ENCODE results near the gene BICRAL. TPM values are rescaled to one million over a fixed set of nuclear protein-coding genes. Genes with fewer than 3 reads are reported as not detected.

Gene BICRAL
- total RNA-seq, 3 donors from 2014 or later: 16.7 to 25.2 (median 16.8) TPM

GRCh38 chr6:42784717-42785498, 3.1 kb downstream of the BICRAL start:
- DNase-seq (ENCODE audit: low spot score in 2 of 2): no peak
- Histone ChIP-seq H3K4me1 (peaks cover 0 to 13% of the 10 kb centered on the region in 2 donors), H3K36me3 (no peaks in the 10 kb centered on the region), H3K27me3 (no peaks in the 10 kb centered on the region), H3K27ac (peak overlapping the region; percentile 99 to 100), H3K9me3 (no peaks in the 10 kb centered on the region), H3K4me3 (peak overlapping the region; percentile 85 to 92 (median 86))
- TF ChIP-seq POLR2AphosphoS5 (IDR thresholded peaks at IDR 0.05) (no peak), POLR2A (IDR thresholded peaks at IDR 0.05) (no peak), CTCF (IDR thresholded peaks at IDR 0.05) (no peak)
- intact Hi-C loops (cut with DNase I; ENCODE audit: low total_unique reads): loop anchor here (5.0 kb wide), 1 partner anchor 38 kb away; the partner anchor contains the start of gene TBCC

- Histone ChIP-seq H3K4me1 (peaks cover 0 to 22% of the 10 kb centered on the region in 2 donors), H3K27ac (peak overlapping the region; percentile 99 to 100), H3K4me3 (peak overlapping the region in 1 of 3 donors; percentile 85), H3K36me3 (no peaks in the 10 kb centered on the region), H3K9me3 (no peaks in the 10 kb centered on the region), H3K27me3 (no peaks in the 10 kb centered on the region)
- no peak for DNase-seq (ENCODE audit: low spot score in 2 of 2)
- intact Hi-C loops (cut with DNase I; ENCODE audit: low total_unique reads): no loop called here
- TF ChIP-seq CTCF (IDR thresholded peaks at IDR 0.05) (no peak), POLR2AphosphoS5 (IDR thresholded peaks at IDR 0.05) (no peak), POLR2A (IDR thresholded peaks at IDR 0.05) (no peak)
Observed at GRCh38 chr6:42786525-42786985, 4.7 kb downstream of the BICRAL start.

- peaks cover 0 to 22% of the 10 kb centered on the region in 2 donors for H3K4me1 ChIP-seq
- H3K4me3 ChIP-seq: peak overlapping the region in 1 of 3 donors; percentile 10
- no peaks in the 10 kb centered on the region for H3K36me3 ChIP-seq
- TF ChIP-seq POLR2AphosphoS5 (IDR thresholded peaks at IDR 0.05): no peak
- no peak for TF ChIP-seq POLR2A (IDR thresholded peaks at IDR 0.05)
- TF ChIP-seq CTCF (IDR thresholded peaks at IDR 0.05): no peak
- H3K27me3 ChIP-seq: no peaks in the 10 kb centered on the region
- H3K27ac ChIP-seq: peak overlapping the region; percentile 76 to 100
- no peaks in the 10 kb centered on the region for H3K9me3 ChIP-seq
- DNase-seq (ENCODE audit: low spot score in 2 of 2): no peak
- intact Hi-C loops (cut with DNase I; ENCODE audit: low total_unique reads): no loop called here
Observed at GRCh38 chr6:42787063-42787472, 5.2 kb downstream of the BICRAL start.

GRCh38 chr6:42788671-42789070, 6.8 kb downstream of the BICRAL start:
- Histone ChIP-seq H3K36me3 (no peaks in the 10 kb centered on the region), H3K9me3 (no peaks in the 10 kb centered on the region), H3K4me3 (peak overlapping the region in 1 of 3 donors; percentile 1), H3K27me3 (no peaks in the 10 kb centered on the region), H3K27ac (peak overlapping the region; percentile 88 to 100), H3K4me1 (peaks cover 0 to 22% of the 10 kb centered on the region in 2 donors)
- no peak for TF ChIP-seq POLR2A (IDR thresholded peaks at IDR 0.05)
- TF ChIP-seq POLR2AphosphoS5 (IDR thresholded peaks at IDR 0.05): peak in 1 of 3 donors; percentile 40
- no peak for TF ChIP-seq CTCF (IDR thresholded peaks at IDR 0.05)
- intact Hi-C loops (cut with DNase I; ENCODE audit: low total_unique reads): no loop called here
- DNase-seq (ENCODE audit: low spot score in 2 of 2): peak in 1 of 2 donors; percentile 68

- intact Hi-C loops (cut with DNase I; ENCODE audit: low total_unique reads): no loop called here
- Histone ChIP-seq H3K4me1 (peaks cover 0 to 22% of the 10 kb centered on the region in 2 donors), H3K4me3 (no peak overlapping the region), H3K27ac (peak overlapping the region; percentile 79 to 100), H3K36me3 (no peaks in the 10 kb centered on the region), H3K9me3 (no peaks in the 10 kb centered on the region), H3K27me3 (no peaks in the 10 kb centered on the region)
- TF ChIP-seq CTCF (IDR thresholded peaks at IDR 0.05) (no peak), POLR2A (IDR thresholded peaks at IDR 0.05) (no peak), POLR2AphosphoS5 (IDR thresholded peaks at IDR 0.05) (no peak)
- no peak for DNase-seq (ENCODE audit: low spot score in 2 of 2)
Observed at GRCh38 chr6:42790549-42791181, 8.8 kb downstream of the BICRAL start.

Measured in breast epithelium (tissue), 4 donors.